Endometrial microvascular endothelial cells (primary cell): ENCODE data around the gene TCF21. TPM values are rescaled to one million over a fixed set of nuclear protein-coding genes. Genes with fewer than 3 reads are reported as not detected.

Experiments used
- in situ Hi-C: cut with HindIII; loops from 2 replicates; pipeline ENCODE4 v1.10.0; 2017; ENCODE audit warnings: low sequenced_read_pairs, low pct_unique_long_range_greater_than_20kb; ENCODE audit errors: inconsistent ontology term
- total RNA-seq: library from RNA; depleted of rRNA; stranded (reverse); fragments of >200 nt; gene quantifications from one replicate; pipeline ENCODE4 v1.2.3, GENCODE V29; 2015; ENCODE audit errors: inconsistent ontology term

TCF21 gene
- total RNA-seq, 1 donor from 2014 or later, result not detected

GRCh38 chr6:133887156-133887879, 1.6 kb upstream of the TCF21 start:
- in situ Hi-C loops, result no loop called here

DNA sequence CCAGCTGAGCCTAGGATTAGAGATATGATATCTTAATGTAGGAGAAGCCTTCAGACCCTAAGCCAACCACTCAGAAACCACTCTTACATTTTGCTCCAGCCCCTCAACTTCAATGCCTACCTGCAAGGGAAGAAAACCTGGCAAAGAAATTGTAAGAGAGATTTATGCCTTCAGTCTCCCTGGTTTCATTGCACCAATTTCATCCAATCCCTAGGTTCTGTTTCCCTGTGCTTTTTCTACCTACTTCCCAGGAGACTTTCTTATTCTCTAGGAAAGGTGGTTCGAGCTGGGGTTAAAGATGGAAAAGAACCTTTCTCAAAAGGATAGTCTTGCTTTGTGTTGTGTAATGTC, 1.1 kb upstream of the TCF21 start:
- in situ Hi-C loops, result no loop called here

DNA sequence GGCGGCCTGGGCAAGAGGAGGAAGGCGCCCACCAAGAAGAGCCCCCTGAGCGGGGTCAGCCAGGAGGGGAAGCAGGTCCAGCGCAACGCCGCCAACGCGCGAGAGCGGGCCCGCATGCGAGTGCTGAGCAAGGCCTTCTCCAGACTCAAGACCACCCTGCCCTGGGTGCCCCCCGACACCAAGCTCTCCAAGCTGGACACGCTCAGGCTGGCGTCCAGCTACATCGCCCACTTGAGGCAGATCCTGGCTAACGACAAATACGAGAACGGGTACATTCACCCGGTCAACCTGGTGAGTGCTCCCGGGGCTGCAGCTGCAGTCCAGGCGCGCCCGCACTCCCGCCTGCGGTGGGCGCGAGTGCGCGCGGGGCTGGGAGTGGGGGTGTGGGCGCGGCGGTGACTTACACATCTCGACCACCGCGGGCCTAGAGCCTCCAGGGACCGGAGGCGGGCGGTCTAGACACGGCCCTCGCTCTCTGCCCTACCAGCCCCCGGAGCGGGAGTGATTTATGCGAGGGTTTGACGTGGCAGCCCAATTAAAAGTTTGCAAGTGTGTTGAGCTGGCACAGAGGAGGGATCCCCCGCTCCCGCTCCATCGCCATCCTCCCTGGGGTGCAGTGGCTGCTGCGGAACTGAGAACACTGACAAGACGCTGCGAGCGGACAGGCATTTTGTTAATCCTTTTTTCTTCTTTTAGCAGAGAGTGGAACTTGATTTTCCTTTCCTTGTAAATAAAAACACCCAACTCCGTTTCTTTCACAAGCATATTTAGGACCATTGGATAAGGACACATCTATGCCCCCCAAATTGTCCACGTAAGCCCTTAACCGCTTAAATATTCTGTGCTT, 867 bp downstream of the TCF21 start:
- in situ Hi-C loops, result no loop called here

- in situ Hi-C loops, result no loop called here
These were observed 1.8 kb downstream of the TCF21 start for GRCh38 chr6:133890711-133891148.

- in situ Hi-C loops, result no loop called here
These were observed 2.4 kb downstream of the TCF21 start for GRCh38 chr6:133891149-133891926.

GRCh38 chr6:133891927-133892812, 3.3 kb downstream of the TCF21 start:
- in situ Hi-C loops, result no loop called here

- in situ Hi-C loops, result no loop called here
These were observed 4.1 kb downstream of the TCF21 start for GRCh38 chr6:133892813-133893691.

- in situ Hi-C loops, result no loop called here
These were observed 5.0 kb downstream of the TCF21 start for GRCh38 chr6:133893946-133894345.

- in situ Hi-C loops, result no loop called here
These were observed 5.5 kb downstream of the TCF21 start for GRCh38 chr6:133894369-133894768.

- in situ Hi-C loops, result no loop called here
These were observed 6.0 kb downstream of the TCF21 start for GRCh38 chr6:133894795-133895358.

DNA sequence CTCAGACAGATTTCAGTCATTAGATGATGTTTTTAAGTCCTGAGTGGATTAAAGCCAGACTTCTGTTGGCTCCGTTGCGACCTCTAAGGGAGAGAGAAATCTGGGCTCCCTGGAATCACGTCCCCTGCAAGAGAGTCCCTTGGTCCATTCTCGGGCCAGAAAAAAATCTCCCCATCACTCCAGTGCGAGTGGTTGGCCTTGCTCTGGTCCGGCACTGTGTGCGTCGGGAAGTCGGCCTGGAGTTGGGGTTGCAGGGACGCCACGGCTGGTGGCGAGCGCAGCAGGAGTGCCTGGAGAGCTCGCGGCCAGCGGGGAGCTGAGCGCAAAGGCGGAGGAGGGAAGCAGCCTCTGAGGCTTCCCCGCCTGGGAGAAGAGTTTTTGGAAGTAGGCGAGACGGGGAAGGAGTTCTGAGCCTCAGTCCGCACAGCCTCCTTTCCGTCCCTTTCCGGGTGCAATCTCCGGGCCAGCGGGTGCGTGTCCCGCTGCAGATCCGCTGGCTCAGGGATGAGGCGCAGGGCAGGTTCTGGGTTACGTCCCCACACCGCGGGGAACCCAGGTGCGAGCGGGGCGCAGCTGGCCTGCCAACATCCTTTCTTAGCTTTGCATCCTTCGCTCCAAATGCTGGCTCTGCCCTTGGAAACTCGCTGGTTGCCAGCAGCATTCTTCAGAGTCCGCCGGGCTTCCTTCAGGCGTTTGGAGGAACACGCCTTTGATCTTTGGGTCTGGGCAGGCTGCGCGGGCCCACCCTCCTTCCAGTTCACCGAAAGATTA, 6.8 kb downstream of the TCF21 start:
- in situ Hi-C loops, result no loop called here

GRCh38 chr6:133896344-133896721, 7.4 kb downstream of the TCF21 start:
- in situ Hi-C loops, result no loop called here

DNA sequence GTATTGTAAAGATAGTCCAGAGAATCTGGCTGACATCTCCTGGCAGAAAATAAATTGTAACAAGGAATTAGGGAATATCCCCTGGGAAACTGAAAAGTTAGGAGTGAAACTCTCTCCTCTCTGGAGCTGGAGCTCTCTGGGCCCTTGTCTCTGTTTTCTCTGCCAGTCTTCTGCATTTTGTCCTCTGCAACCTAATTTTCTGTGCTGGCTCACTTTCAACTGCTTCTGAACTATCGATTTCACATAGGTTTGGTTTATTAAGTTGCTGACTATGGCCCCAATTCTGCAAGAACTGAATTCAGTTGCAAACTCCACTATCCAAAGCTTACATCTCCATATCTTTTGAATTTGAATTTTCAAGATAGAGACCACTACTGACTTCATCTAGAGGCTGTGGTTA, 9.3 kb downstream of the TCF21 start:
- in situ Hi-C loops, result no loop called here

DNA sequence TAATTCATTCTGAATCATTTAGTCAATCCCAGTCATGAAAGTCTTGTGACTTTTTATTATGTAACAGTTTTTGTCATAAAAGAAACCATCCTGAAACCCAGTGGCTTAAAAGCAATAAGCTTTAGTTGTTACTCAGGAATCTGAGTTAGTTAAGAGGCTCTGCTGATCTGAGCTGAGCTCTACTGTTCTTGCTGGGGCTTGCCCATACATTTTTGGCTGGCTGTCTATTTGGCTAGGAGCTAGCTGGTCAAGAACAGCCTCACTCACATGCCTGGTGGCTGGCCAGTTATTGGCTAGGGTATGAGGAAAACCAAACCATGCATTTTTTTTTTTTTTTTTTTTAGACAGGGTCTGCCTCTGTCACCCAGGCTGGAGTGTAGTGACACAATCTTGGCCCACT, 10.6 kb downstream of the TCF21 start:
- in situ Hi-C loops, result no loop called here

- in situ Hi-C loops, result no loop called here
These were observed 14.9 kb downstream of the TCF21 start for GRCh38 chr6:133903855-133904254.

DNA sequence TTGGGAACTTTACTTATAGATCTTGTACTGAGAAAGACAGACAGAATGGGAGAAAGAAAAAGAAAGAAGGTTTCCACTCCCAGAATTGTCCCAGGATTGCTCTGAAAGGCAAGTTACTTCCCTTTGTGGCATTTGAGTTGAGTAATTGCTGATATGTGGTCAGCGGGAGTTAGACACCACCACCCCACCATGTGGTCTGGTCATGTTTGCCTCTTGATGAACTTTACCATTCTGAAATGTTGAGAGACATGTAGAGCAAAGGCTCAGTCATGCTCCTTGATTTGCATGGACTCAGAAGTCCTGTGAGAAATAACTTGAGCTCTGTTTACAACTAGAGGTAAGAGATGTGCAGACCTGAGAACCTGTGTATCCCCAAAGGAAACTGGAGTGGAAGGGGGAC, 17.1 kb downstream of the TCF21 start:
- in situ Hi-C loops, result no loop called here

DNA sequence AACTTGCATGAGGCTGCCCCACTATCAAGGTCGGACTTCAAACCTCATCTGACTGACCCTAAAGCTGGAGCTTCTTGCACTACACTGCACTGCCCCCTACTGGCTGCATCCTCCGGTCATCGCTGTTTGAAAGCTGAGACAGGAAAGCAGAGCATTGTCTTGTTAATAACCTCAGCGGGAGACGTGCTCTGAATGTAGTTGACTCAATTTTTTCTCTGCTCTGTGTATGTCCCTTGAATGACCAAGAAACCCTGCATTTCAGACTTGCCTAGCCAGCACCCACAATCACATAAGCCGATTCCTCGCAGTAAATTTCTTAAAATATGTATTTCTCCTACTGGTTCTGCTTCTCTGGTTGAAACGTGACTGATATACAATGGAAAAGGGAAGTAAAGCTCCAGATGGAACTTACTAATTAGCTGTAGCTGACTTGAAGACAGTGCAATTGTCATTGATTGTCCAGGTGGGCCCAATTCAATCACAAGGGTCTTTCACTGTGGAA, 27.8 kb downstream of the TCF21 start:
- in situ Hi-C loops, result no loop called here
